Measurements from ENCODE around the gene SLC7A9.
"Not testable (repeated sequence)": the region's sequence is repeated elsewhere in the genome, so short reads cannot be mapped to it uniquely, and the experiment has no call there.

Gene SLC7A9

GRCh38 chr19:32890326-32890725 lies 20.8 kb upstream of the SLC7A9 start:
- peaks cover 35% of the 10 kb centered on the region for H3K9me3 Mint-ChIP-seq

GRCh38 chr19:32889137-32889934 lies 19.8 kb upstream of the SLC7A9 start:
- TF ChIP-seq, protein P1, sequence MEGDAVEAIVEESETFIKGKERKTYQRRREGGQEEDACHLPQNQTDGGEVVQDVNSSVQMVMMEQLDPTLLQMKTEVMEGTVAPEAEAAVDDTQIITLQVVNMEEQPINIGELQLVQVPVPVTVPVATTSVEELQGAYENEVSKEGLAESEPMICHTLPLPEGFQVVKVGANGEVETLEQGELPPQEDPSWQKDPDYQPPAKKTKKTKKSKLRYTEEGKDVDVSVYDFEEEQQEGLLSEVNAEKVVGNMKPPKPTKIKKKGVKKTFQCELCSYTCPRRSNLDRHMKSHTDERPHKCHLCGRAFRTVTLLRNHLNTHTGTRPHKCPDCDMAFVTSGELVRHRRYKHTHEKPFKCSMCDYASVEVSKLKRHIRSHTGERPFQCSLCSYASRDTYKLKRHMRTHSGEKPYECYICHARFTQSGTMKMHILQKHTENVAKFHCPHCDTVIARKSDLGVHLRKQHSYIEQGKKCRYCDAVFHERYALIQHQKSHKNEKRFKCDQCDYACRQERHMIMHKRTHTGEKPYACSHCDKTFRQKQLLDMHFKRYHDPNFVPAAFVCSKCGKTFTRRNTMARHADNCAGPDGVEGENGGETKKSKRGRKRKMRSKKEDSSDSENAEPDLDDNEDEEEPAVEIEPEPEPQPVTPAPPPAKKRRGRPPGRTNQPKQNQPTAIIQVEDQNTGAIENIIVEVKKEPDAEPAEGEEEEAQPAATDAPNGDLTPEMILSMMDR (IDR thresholded peaks at IDR 0.05; ENCODE audit: unreplicated experiment in 3 of 3), result no peak
- Mint-ChIP-seq H3K36me3 (ENCODE audit: low read depth) (peaks cover 60% of the 10 kb centered on the region), H3K27ac (no peak overlapping the region), H3K4me3 (no peak overlapping the region), H3K9me3 (peaks cover 26% of the 10 kb centered on the region), H3K27me3 (ENCODE audit: low read depth) (no peaks in the 10 kb centered on the region), H3K4me1 (no peaks in the 10 kb centered on the region)

More at GRCh38 chr19:32890326-32890725, 20.8 kb upstream of the SLC7A9 start:
- TF ChIP-seq, protein P1 (IDR thresholded peaks at IDR 0.05; ENCODE audit: unreplicated experiment in 3 of 3), result no peak
- H3K4me1 Mint-ChIP-seq, result no peaks in the 10 kb centered on the region
- H3K27me3 Mint-ChIP-seq (ENCODE audit: low read depth), result no peaks in the 10 kb centered on the region
- H3K4me3 Mint-ChIP-seq, result no peak overlapping the region
- H3K36me3 Mint-ChIP-seq (ENCODE audit: low read depth), result peaks cover 70% of the 10 kb centered on the region
- H3K27ac Mint-ChIP-seq, result no peak overlapping the region

- TF ChIP-seq, protein P1 (IDR thresholded peaks at IDR 0.05; ENCODE audit: unreplicated experiment in 3 of 3), result no peak
- peaks cover 50% of the 10 kb centered on the region for H3K36me3 Mint-ChIP-seq (ENCODE audit: low read depth)
- H3K27ac Mint-ChIP-seq, result no peak overlapping the region
- H3K9me3 Mint-ChIP-seq, result peaks cover 11% of the 10 kb centered on the region
- no peak overlapping the region for H3K4me3 Mint-ChIP-seq
- no peaks in the 10 kb centered on the region for H3K4me1 Mint-ChIP-seq
- no peaks in the 10 kb centered on the region for H3K27me3 Mint-ChIP-seq (ENCODE audit: low read depth)
These were observed 18.1 kb upstream of the SLC7A9 start for GRCh38 chr19:32887572-32888215.

DNA sequence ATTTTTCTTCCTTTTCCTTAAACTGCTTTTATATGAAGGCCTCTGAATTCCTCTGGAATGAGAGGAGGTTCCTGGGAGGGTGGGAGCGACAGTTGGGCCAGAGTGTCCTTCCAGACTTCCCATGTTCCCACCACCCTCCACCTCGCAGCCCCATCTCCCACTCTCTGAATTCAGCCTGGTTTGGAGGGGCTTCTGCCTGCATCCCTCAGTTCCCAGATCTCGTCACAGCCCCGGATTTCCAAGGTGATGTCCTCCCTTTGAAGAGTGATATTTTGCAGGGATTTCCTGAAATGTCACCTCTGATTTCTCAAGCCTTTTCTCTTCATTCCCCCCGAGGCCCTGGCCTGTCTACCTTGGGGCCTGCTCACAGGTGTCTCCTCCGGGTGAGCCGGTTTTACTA lies 16.7 kb upstream of the SLC7A9 start:
- H3K9me3 Mint-ChIP-seq, result peaks cover 1% of the 10 kb centered on the region
- TF ChIP-seq, protein P1 (IDR thresholded peaks at IDR 0.05; ENCODE audit: unreplicated experiment in 3 of 3), result no peak
- H3K4me1 Mint-ChIP-seq, result no peaks in the 10 kb centered on the region
- no peaks in the 10 kb centered on the region for H3K27me3 Mint-ChIP-seq (ENCODE audit: low read depth)
- H3K4me3 Mint-ChIP-seq, result no peak overlapping the region
- H3K27ac Mint-ChIP-seq, result no peak overlapping the region
- H3K36me3 Mint-ChIP-seq (ENCODE audit: low read depth), result peaks cover 40% of the 10 kb centered on the region

DNA sequence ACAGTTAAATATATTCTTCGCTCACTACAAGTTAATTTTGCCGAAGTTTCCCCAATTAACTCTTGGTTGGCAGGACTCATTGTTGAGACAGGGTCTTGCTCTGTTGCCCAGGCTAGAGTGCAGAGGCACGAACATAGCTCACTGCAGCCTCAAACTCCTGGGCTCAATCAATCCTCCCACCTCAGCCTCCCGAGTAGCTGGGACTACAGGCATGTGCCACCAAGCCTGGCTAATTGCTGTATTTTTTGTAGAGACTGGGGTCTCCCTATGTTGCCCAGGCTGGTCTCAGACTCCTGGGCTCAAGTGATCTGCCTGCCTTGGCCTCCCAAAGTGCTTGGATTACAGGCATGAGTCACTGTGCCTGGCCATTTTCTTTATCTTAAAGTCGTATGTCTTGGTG lies 15.7 kb upstream of the SLC7A9 start:
- not testable (repeated sequence) for H3K4me1 Mint-ChIP-seq; H3K9me3 Mint-ChIP-seq; H3K27me3 Mint-ChIP-seq (ENCODE audit: low read depth); H3K27ac Mint-ChIP-seq; H3K4me3 Mint-ChIP-seq
- peaks cover 39% of the 10 kb centered on the region for H3K36me3 Mint-ChIP-seq (ENCODE audit: low read depth)

- H3K4me1 Mint-ChIP-seq, result no peaks in the 10 kb centered on the region
These were observed 12.2 kb upstream of the SLC7A9 start for GRCh38 chr19:32881766-32882165.

More at GRCh38 chr19:32881766-32882165, 12.2 kb upstream of the SLC7A9 start:
- Mint-ChIP-seq H3K9me3 (no peaks in the 10 kb centered on the region), H3K4me3 (no peak overlapping the region), H3K36me3 (ENCODE audit: low read depth) (peaks cover 34% of the 10 kb centered on the region), H3K27ac (no peak overlapping the region), H3K27me3 (ENCODE audit: low read depth) (no peaks in the 10 kb centered on the region)
- TF ChIP-seq, protein P1 (IDR thresholded peaks at IDR 0.05; ENCODE audit: unreplicated experiment in 3 of 3), result no peak

Data from nephron (organoid).